DMS53 (cell line): ENCODE results near the gene LYL1.

ENCODE experiments used
- DNase-seq: peaks from one replicate; lab custom pipeline; 2025; lab: John Stamatoyannopoulos, UW

Gene LYL1

GRCh38 chr19:13129384-13129783 is 26.7 kb upstream of the LYL1 start:
- no peak for DNase-seq

DNA sequence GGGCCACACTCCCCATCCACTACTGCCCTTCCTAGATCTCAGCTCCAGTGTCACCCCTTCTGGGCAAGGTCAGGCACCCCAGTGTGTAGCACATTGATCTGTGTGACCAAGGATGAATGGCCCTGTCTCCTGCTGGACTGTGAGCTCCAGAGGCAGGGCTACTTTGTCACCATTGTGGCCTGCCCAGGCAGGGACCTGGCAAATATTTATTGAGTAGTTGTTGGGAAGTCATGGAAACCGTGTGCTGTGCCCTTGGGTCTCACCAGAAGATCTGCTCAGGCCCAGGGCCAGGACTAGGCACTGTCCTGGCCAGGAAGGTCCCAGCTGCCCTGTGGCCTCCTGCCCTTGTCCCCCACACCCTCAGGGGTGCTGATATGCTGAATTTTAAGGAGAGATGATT is 25.9 kb upstream of the LYL1 start:
- peak; percentile 49 for DNase-seq

DNA sequence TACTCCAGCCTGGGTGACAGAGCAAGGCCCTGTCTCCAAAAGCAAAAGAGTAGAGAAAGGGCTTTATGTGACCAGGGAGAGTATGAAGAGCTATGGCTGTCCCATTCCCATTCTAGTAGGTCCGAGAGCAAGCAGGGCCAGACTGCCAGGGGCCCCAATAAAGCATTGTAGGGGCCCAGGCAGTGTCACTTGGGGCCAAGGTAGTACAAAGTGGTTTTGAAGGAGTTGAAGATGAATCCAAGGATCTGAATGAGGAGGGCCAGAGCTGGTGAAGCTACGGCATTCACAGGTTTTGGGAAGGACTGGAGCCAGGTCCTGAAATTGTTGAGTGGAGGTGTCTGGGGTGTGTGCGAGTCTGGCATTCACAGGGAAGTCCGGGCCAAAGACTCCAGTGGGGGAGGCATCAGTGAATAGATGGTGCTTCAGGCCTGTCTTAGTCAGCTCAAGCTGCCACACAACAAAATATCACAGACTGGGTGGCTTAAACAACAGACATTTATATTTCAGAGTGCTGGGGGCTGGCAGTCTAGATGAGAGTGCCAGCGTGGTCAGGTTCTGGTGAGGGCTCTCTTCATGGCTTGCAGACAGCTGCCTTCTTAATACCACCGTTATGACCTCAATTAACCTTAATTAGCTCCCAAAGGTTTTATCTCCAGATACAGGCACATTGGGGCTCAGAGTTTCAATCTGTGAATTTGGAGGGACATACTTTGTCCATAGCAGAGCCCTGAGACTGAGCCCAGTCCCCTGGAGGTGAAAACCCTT is 25.3 kb upstream of the LYL1 start:
- no peak for DNase-seq

- no peak for DNase-seq
Observed at GRCh38 chr19:13127051-13127450, 24.4 kb upstream of the LYL1 start.

DNA sequence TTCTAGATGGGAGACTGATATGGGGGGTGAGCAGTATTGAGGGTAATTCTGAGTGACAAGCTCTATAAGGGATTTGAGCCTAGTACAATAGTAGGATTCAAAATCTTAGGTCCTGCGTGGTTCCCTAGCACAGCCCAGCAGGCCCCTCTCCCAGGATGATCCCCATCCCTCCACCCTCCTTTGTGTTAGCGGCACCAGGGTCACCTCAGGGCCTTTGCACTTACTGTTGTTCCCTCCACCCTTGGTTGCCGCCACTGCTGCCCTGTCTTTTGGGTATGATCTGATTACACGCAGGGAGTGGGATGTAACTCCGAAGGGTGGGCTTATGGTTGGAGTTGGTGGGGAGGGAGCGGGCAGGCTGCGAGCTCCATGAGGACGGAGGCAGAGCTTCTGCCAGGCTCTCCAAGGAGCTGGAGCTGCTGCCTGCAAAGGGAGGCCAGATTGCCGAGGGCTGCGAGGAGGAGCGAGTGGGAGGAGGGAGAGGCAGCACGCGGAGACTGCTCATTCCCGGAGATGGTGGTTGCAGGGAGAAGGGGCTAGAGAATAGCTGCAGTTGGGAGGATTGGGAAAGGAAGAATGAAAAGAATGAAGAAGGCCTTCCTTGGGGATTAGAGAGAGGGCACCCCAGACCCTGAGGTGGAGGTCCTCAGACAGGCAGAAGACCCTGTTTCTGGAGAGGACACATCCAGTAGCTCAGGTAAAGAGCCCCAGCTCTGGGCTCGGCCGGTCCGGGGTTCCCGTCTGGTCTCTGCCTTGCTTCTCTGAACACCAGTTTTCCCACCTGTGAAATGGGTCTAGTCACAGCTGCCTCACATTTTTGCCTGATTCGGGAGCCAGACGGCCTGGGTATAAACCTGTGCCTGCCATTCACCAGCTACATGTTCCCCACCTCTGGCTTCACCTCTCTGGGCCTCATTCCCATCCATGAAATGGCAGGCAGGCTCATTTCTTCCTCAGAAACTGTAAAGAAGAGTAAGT is 20.6 kb upstream of the LYL1 start:
- no peak for DNase-seq

DNA sequence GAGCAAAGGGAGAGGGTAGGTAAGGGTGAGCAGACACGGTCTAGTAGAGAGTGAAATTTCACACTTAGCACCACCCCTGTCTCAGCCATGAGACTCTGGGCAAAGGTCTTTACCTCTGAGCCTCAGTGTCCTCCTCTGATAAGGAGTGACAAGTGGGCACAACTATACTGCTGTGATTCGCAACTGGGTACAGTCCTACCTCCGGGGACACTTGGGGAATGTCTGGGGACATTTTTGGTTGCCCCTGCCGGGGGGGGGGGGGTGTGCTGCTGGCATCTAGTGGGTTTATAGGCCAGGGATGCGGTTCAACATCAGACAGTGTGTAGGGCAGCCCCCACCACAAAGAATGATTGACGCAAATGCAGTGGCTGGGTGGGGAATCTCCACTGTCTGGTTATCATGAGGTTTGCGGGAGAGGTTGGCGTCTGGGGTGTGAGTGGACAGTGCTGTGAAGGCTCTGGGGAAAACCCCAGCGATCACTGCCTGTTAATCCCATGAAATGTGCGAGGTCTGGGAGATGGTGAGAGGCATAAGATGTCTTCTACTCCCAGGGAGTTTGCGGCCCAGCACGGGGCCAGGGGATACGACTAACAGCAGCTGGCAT is 19.7 kb upstream of the LYL1 start:
- DNase-seq = no peak

DNA sequence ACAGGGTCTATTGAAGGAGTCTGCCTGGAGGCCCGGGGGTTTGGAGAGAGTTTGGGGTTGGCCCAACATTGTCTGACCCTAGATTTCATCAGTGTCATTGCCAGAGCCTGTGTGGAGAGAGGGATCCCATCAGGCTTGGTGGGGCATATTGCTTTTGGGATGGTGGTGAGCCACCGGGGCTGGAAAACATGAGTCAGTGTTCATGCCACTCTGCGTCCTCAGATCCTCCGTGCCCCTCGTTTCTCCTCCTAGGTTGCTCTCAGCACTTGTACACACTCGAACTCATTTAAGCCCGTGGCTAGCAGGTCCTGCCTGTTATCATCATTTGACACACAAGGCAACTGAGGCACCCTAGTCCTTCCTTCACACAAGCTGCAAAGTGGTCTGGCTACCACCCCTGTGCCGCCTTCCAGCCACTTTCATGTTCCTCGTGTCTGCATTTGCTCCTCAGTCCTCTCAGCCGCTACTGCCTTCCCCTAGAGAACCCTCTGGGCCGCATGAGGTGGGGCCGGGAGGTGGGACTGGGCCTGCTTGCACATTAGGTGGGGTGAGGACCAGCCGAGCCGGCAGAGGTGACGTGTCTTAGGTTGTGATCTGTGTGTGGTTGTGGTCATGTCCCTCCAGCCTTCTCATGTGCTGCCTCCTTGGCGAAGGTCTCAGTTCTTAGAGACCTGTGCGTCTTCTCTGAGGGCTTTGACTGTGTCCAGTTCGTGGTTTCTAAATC is 19.1 kb upstream of the LYL1 start:
- no peak for DNase-seq

DNA sequence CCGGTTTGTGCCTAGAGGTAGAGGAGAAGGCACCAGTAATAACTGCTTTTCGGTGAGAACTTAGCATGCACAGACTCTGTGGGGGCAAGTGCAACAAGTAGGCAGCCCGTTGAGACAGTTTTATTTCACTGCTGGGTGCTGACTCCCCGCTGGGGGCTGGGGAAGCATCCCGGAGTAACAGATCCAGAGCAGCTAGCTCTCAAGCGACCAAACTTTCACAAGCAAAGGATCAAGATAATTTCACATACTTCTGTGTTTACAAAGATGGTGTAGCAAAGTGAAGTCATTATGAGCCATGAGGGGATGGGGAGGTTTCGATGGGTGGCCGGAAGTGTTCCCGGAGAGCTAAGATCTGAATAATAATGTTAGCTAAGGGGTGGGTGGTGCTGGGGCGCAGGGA is 18.2 kb upstream of the LYL1 start:
- no peak for DNase-seq

GRCh38 chr19:13120031-13120430 is 17.4 kb upstream of the LYL1 start:
- DNase-seq = no peak

- DNase-seq = no peak
Observed at GRCh38 chr19:13119627-13120026, 17.0 kb upstream of the LYL1 start.

DNA sequence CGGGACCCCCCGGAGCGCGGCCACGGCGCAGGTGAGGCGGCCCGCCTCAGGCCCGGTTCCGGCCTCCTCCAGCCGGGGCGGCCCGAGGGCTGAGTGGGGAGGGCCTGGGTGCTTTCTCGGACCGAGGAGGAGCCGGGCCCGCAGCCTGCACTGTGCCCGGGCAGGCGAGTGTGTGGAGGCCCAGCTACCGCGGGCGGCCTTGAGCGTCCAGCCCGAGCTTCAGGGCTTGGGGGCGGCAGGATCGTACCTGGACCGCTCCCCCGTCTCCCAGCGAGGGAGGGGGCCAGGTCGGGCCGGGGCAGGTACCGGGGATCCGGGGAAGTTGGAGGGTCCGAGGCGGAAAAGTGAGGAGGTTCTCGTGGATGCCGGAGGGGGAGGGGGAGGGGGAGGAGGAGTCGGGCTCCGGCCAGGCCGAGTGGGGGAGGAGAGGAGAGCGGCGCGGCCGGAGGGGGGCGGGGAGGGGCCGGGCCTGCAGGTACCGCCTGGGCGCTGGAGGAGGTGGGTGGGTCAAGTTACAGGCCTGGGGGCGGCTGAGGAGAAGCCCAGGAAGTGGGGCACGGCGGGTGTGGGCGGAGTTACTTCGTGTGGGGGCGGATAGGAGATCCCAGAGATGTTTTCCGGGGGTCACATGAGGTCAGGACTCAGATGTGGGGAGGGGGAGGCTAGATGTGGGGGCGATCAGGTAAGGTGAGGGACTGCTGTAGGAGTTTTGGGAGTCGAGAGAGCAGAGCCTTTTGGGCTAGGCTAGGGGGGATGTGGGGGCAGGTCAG is 16.0 kb upstream of the LYL1 start:
- peak; percentile 70 for DNase-seq

DNA sequence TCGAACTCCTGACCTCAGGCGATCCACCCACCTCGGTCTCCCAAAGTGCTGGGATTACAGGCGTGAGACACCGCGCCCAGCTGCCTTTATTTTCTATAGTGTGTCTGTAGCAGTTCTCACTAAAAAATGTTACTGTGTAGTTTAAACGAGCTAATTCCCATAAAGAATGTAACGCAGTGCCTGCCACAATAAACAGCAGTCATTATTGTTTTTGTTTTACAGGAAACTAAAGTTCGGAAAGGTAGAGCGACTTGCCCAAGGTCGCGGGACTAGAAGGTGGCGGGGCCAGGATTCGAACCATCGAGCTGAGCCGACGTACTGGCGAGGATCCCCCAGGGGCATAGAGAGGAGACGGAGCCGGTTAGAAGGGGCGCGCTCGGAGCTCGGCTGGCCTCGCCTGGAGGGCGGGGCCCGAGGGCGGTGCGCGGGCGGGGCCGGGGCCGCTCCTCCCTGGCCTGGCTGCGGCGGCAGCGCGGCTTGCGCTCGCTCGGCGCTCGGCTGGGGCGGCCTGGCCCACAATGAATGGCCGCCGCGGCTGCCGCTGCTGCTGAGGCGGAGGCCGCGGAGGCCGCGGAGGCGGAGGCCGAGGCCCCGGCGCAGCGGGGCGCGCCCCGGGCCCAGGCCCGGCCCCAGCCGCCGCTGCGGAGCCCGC is 15.2 kb upstream of the LYL1 start, which contains the start of gene NACC1:
Gene NACC1, plus strand, starts transcription at position 493 of the 652 bp plus-strand sequence. CDS start 16,944 bp downstream, outside the sequence.
- peak; percentile 95 for DNase-seq

DNA sequence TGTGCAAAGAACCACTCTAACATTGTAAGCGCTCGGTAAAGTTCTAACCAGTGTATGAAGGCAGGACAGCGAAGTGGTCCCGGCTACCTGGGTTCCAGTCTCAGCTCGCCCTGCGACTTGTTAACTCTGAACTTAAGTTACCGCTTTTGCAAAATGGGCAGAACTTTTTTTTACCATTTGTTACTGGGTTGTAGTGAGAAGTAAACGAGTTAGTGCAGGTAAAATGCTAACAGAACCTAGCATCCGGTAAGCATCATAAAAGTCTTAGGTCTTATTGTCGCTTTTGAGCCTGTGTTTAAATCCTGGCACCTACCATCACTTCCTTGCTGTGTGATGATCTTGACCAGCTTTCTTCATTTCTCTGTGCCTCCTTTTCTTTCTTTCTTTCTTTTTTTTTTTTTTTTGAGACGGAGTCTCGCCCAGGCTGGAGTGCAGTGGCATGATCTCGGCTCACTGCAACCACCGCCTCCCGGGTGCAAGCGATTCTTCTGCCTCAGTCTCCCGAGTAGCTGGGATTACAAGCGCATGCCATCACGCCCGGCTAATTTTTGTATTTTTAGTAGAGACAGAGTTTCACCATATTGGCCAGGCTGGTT is 14.6 kb upstream of the LYL1 start:
- DNase-seq = peak; percentile 71

GRCh38 chr19:13116282-13117175 is 13.9 kb upstream of the LYL1 start, which contains the start of gene TRMT1:
TRMT1 (minus strand) TSS chr19:13116740; CDS start chr19:13116399, 341 bp downstream.
- peak; percentile 95 for DNase-seq

DNA sequence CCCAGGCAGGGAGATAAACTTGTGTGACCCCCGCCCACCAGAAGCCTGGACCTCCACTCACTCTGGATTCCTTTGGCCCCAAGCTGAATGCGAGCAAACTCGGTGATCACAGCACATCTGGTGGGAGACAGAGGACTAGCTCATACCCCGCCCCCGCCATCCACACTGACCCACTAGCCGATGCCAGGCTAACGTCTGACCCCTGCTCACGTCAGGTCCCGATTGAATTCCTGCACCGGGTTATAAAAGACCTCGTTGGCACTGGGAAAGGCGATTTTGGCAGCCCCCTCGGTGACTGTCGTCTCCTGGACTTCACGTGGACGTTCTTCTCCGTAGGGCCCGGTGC is 13.3 kb upstream of the LYL1 start:
- DNase-seq = no peak

GRCh38 chr19:13112555-13112954 is 9.9 kb upstream of the LYL1 start:
- no peak for DNase-seq

- no peak for DNase-seq
Observed at GRCh38 chr19:13110099-13110610, 7.5 kb upstream of the LYL1 start.

- DNase-seq = no peak
Observed at GRCh38 chr19:13109361-13110098, 6.9 kb upstream of the LYL1 start.
